ENCODE data around the gene TIMM17A. TPM values are rescaled to one million over a fixed set of nuclear protein-coding genes. Genes with fewer than 3 reads are reported as not detected.
"Not testable (repeated sequence)": the region's sequence is repeated elsewhere in the genome, so short reads cannot be mapped to it uniquely, and the experiment has no call there.

TIMM17A gene
- total RNA-seq, 1 donor from 2014 or later = 83.6 TPM

GRCh38 chr1:201938440-201939035 lies 16.8 kb upstream of the TIMM17A start:
- intact Hi-C loops (cut with DNase I) = no loop called here
- DNase-seq (ENCODE audit: missing footprints) (no peak), ATAC-seq (peak; percentile 50)

GRCh38 chr1:201939148-201939547 lies 16.2 kb upstream of the TIMM17A start:
- intact Hi-C loops (cut with DNase I) = no loop called here
- DNase-seq (ENCODE audit: missing footprints) = no peak
- ATAC-seq = no peak

- intact Hi-C loops (cut with DNase I) = no loop called here
- ATAC-seq (no peak), DNase-seq (ENCODE audit: missing footprints) (no peak)
Measured at GRCh38 chr1:201939574-201939973, 15.7 kb upstream of the TIMM17A start.

- DNase-seq (ENCODE audit: missing footprints); ATAC-seq; intact Hi-C loops (cut with DNase I): not testable (repeated sequence)
Measured at GRCh38 chr1:201940316-201940715, 15.0 kb upstream of the TIMM17A start.

GRCh38 chr1:201941420-201942128 lies 13.7 kb upstream of the TIMM17A start:
- intact Hi-C loops (cut with DNase I) = no loop called here
- DNase-seq (ENCODE audit: missing footprints) (no peak), ATAC-seq (no peak)

- ATAC-seq (no peak), DNase-seq (ENCODE audit: missing footprints) (no peak)
- intact Hi-C loops (cut with DNase I) = no loop called here
Measured at GRCh38 chr1:201942129-201942495, 13.2 kb upstream of the TIMM17A start.

GRCh38 chr1:201944002-201944401 lies 11.3 kb upstream of the TIMM17A start:
- intact Hi-C loops (cut with DNase I) = no loop called here
- no peak for ATAC-seq
- no peak for DNase-seq (ENCODE audit: missing footprints)

GRCh38 chr1:201944639-201945038 lies 10.7 kb upstream of the TIMM17A start:
- ATAC-seq = no peak
- intact Hi-C loops (cut with DNase I) = no loop called here
- DNase-seq (ENCODE audit: missing footprints) = no peak

GRCh38 chr1:201945157-201945556 lies 10.1 kb upstream of the TIMM17A start:
- peak; percentile 17 for ATAC-seq
- no peak for DNase-seq (ENCODE audit: missing footprints)
- intact Hi-C loops (cut with DNase I) = no loop called here

GRCh38 chr1:201945863-201946223 lies 9.5 kb upstream of the TIMM17A start:
- intact Hi-C loops (cut with DNase I) = no loop called here
- ATAC-seq = peak; percentile 21
- DNase-seq (ENCODE audit: missing footprints) = no peak

- ATAC-seq (peak; percentile 94), DNase-seq (ENCODE audit: missing footprints) (peak; percentile 90)
- intact Hi-C loops (cut with DNase I) = no loop called here
Measured at GRCh38 chr1:201946224-201946908, 8.9 kb upstream of the TIMM17A start, which contains the start of gene LMOD1. TSS of gene LMOD1 (minus strand) at chr1:201946548. CDS start at chr1:201946340, 208 bp downstream.

GRCh38 chr1:201947697-201948008 lies 7.7 kb upstream of the TIMM17A start:
- no peak for DNase-seq (ENCODE audit: missing footprints)
- ATAC-seq = no peak
- intact Hi-C loops (cut with DNase I) = no loop called here

GRCh38 chr1:201949491-201949890 lies 5.8 kb upstream of the TIMM17A start:
- ATAC-seq (no peak), DNase-seq (ENCODE audit: missing footprints) (no peak)
- intact Hi-C loops (cut with DNase I) = no loop called here

GRCh38 chr1:201954263-201955008 lies 867 bp upstream of the TIMM17A start:
- DNase-seq (ENCODE audit: missing footprints) (no peak), ATAC-seq (no peak)
- intact Hi-C loops (cut with DNase I) = loop anchor here (5.0 kb wide), 1 partner anchor 57 kb away; no protein-coding TSS in a partner anchor

- no peak for ATAC-seq
- intact Hi-C loops (cut with DNase I) = loop anchor here (5.0 kb wide), 1 partner anchor 58 kb away; no protein-coding TSS in a partner anchor
Measured at GRCh38 chr1:201955729-201956143, 433 bp downstream of the TIMM17A start.

GRCh38 chr1:201958348-201958747 lies 3.0 kb downstream of the TIMM17A start:
- ATAC-seq = no peak
- intact Hi-C loops (cut with DNase I) = loop anchor here (5.0 kb wide), 1 partner anchor 61 kb away; no protein-coding TSS in a partner anchor
- no peak for DNase-seq (ENCODE audit: missing footprints)

More at GRCh38 chr1:201955729-201956143, 433 bp downstream of the TIMM17A start:
- no peak for DNase-seq (ENCODE audit: missing footprints)

GRCh38 chr1:201962382-201962781 lies 7.1 kb downstream of the TIMM17A start:
- ATAC-seq; intact Hi-C loops (cut with DNase I); DNase-seq (ENCODE audit: missing footprints): not testable (repeated sequence)

- DNase-seq (ENCODE audit: missing footprints) (no peak), ATAC-seq (no peak)
- intact Hi-C loops (cut with DNase I) = no loop called here
Measured at GRCh38 chr1:201964261-201964660, 9.0 kb downstream of the TIMM17A start.

- DNase-seq (ENCODE audit: missing footprints) = no peak
- ATAC-seq = no peak
- intact Hi-C loops (cut with DNase I) = loop anchor here (5.0 kb wide), 1 partner anchor 259 kb away; no protein-coding TSS in a partner anchor
Measured at GRCh38 chr1:201966171-201966570, 10.9 kb downstream of the TIMM17A start.

Data from Right ventricle myocardium inferior (tissue), 1 donor.